22Rv1 (cell line): ENCODE data around the gene DKK3.

Experiments
- ZFX ChIP-seq: fragments of 450-650 bp; IDR thresholded peaks from 2 replicates; pipeline ENCODE4 v1.6.1; 2017; ENCODE audit warnings: antibody characterized with exemption, borderline replicate concordance
- TF ChIP-seq, protein P1 (sequence below): fragments of 450-650 bp; IDR thresholded peaks from 2 replicates; pipeline ENCODE4 v1.5.1; 2017; ENCODE audit warnings: mild to moderate bottlenecking

DNA sequence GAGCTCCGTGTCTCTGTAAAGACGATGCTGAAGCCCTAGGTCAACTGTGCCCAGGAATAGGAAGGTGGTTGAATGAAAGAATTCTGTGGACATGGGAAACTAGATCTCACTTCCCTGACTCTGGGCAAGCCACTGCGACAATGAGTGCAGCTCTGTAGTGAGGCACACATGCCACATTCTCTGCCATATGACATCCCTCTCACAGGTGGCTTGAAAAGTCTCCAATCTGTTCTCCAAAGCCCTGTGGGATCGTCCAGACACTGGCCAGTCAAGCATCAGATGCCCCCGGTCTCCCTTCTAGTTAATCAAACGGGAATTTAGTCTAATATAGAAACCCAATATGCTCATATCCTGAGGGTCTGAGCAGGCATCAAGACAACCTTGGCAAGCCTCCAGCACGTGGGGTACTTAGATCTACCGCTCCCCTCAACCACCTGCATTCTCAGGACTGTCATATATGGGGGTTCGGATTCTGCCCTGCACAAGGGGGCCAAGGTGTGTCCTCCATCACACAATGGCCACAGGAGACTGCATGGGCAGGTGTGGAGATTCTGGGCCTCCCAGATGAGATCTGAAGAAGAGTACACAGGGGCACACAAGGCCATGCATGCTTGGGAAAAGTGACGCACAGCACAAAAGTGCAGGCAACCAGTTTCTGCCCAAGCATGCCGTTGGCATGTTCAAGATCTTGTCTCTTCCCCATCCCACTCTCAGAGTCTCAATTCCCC lies 11.9 kb downstream of the DKK3 start:
- TF ChIP-seq, protein P1, sequence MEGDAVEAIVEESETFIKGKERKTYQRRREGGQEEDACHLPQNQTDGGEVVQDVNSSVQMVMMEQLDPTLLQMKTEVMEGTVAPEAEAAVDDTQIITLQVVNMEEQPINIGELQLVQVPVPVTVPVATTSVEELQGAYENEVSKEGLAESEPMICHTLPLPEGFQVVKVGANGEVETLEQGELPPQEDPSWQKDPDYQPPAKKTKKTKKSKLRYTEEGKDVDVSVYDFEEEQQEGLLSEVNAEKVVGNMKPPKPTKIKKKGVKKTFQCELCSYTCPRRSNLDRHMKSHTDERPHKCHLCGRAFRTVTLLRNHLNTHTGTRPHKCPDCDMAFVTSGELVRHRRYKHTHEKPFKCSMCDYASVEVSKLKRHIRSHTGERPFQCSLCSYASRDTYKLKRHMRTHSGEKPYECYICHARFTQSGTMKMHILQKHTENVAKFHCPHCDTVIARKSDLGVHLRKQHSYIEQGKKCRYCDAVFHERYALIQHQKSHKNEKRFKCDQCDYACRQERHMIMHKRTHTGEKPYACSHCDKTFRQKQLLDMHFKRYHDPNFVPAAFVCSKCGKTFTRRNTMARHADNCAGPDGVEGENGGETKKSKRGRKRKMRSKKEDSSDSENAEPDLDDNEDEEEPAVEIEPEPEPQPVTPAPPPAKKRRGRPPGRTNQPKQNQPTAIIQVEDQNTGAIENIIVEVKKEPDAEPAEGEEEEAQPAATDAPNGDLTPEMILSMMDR = no peak
- TF ChIP-seq ZFX = no peak
